ENCODE data around the gene ECHS1. TPM values are rescaled to one million over a fixed set of nuclear protein-coding genes. Genes with fewer than 3 reads are reported as not detected.

The ECHS1 gene
- total and polyA plus RNA-seq, 9 of the 15 experiments (the other 6 are each of a cell fraction or from before 2014, with no cell fraction given): 16.6 to 100 (median 68.1) TPM

DNA sequence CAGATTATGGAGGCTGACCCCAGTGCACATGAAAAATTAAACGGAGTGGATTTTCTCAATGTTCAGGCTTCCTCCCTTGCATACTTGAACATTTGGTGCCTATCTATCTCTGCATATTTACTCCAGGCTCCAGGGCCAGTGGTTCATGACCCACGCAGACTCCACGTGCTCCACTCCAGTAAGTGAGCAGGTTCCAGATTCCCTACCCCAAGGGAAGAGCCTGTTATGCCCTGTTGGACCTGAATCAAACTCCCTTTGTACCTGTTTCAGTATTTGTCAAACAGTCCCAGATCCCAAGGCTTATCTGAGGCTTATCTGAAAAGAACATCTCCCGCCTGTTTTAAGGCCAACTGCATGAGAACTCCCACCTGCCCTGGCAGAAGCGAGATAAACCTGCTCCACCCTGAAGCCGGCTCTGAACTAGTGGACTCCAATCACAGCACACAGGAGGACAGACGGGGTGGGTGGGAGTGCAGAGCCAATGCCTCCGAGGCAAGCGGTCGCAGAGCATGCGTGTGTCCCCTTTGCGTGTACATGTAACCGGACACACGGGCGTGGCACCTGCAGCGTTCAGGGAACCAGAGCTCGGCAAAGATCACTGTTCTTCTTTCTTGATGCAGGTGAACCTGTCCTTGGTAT, 13.1 kb downstream of the ECHS1 start (continued):
- TF ChIP-seq NCOA2 (IDR thresholded peaks at IDR 0.05; ENCODE audit: partially characterized antibody in 2 of 2) (no peak), TEAD4 (IDR thresholded peaks at IDR 0.05; ENCODE audit: low read length) (peak; percentile 82), TEAD4 (CRISPR knock-in tag; IDR thresholded peaks at IDR 0.05; ENCODE audit: borderline replicate concordance) (no peak), KLF16 (IDR thresholded peaks at IDR 0.05) (peak; percentile 78), ZNF644 (tag; IDR thresholded peaks at IDR 0.05; ENCODE audit: low read depth) (no peak), ZNF830 (CRISPR knock-in tag; IDR thresholded peaks at IDR 0.05) (no peak), FOSL1 (tag; conservative IDR thresholded peaks at IDR 0.05) (no peak), EP400 (IDR thresholded peaks at IDR 0.05) (peak; percentile 47; the same call in 1 of the 2 replicates), SAP30 (IDR thresholded peaks at IDR 0.05; ENCODE audit: borderline replicate concordance, insufficient read depth, low read depth, low read length, poor library complexity, severe bottlenecking) (no peak), RNF2 (IDR thresholded peaks at IDR 0.05) (0 out of 2 replicates have a peak, but pooled peaks have one; percentile 48), TCF3 (CRISPR knock-in tag; IDR thresholded peaks at IDR 0.05) (peak; percentile 74), TAL1 (IDR thresholded peaks at IDR 0.05) (peak; percentile 73), HMG20B (CRISPR knock-in tag; IDR thresholded peaks at IDR 0.05) (no peak), NR1H2 (CRISPR knock-in tag; IDR thresholded peaks at IDR 0.05) (no peak), XRCC4 (IDR thresholded peaks at IDR 0.05; ENCODE audit: extremely low read depth, insufficient read depth, insufficient read length) (no peak), SPI1 (IDR thresholded peaks at IDR 0.05; ENCODE audit: borderline replicate concordance, low read depth, low read length) (no peak), NCOA1 (IDR thresholded peaks at IDR 0.05; ENCODE audit: low read depth) (no peak), GABPA (tag; conservative IDR thresholded peaks at IDR 0.05; ENCODE audit: low read depth) (no peak), SMAD1 (IDR thresholded peaks at IDR 0.05; ENCODE audit: low read depth, low read length, partially characterized antibody) (no peak), CHCHD3 (CRISPR knock-in tag; IDR thresholded peaks at IDR 0.05) (no peak), KLF10 (CRISPR knock-in tag; IDR thresholded peaks at IDR 0.05) (no peak), HMGN3 (IDR thresholded peaks at IDR 0.05; ENCODE audit: borderline replicate concordance, extremely low read depth, insufficient read length, low read depth, low read length) (no peak), DNMT1 (IDR thresholded peaks at IDR 0.05) (no peak), ZNF324 (CRISPR knock-in tag; IDR thresholded peaks at IDR 0.05) (no peak), OTX1 (CRISPR knock-in tag; IDR thresholded peaks at IDR 0.05) (no peak), HDGF (IDR thresholded peaks at IDR 0.05) (no peak), ZNF282 (CRISPR knock-in tag; IDR thresholded peaks at IDR 0.05) (no peak)
- TF ChIP-seq, protein P1, sequence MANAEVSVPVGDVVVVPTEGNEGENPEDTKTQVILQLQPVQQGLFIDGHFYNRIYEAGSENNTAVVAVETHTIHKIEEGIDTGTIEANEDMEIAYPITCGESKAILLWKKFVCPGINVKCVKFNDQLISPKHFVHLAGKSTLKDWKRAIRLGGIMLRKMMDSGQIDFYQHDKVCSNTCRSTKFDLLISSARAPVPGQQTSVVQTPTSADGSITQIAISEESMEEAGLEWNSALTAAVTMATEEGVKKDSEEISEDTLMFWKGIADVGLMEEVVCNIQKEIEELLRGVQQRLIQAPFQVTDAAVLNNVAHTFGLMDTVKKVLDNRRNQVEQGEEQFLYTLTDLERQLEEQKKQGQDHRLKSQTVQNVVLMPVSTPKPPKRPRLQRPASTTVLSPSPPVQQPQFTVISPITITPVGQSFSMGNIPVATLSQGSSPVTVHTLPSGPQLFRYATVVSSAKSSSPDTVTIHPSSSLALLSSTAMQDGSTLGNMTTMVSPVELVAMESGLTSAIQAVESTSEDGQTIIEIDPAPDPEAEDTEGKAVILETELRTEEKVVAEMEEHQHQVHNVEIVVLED (CRISPR knock-in tag; IDR thresholded peaks at IDR 0.05): no peak
- TF ChIP-seq, protein P2, sequence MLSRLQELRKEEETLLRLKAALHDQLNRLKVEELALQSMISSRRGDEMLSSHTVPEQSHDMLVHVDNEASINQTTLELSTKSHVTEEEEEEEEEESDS (CRISPR knock-in tag; IDR thresholded peaks at IDR 0.05): no peak
- TF ChIP-seq, protein P3, sequence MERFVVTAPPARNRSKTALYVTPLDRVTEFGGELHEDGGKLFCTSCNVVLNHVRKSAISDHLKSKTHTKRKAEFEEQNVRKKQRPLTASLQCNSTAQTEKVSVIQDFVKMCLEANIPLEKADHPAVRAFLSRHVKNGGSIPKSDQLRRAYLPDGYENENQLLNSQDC (CRISPR knock-in tag; IDR thresholded peaks at IDR 0.05): no peak
